HT1080 (cell line): ENCODE measurements around the gene FNDC4. TPM values are rescaled to one million over a fixed set of nuclear protein-coding genes. Genes with fewer than 3 reads are reported as not detected.

Experiments used
- small RNA-seq: library from RNA; depleted of rRNA; stranded (forward); fragments of <200 nt; gene quantifications from one replicate; pipeline ENCODE3, GENCODE V24; 2014
- total RNA-seq: library from RNA; depleted of rRNA; stranded (reverse); fragments of >200 nt; shearing (Covaris generic); gene quantifications from 2 replicates; pipeline ENCODE4 v1.2.3, GENCODE V29; 2014; rRNA removed

The FNDC4 gene
- total RNA-seq, 1 experiment from 2014 or later = 0.88 TPM

Small RNA genes lying within 50 kb of the gene (small RNA-seq; reads per million reads assigned to genes)
- not detected for gene RNU6-986P

Other genes with a start within 250 kb of the FNDC4 start
- gene SLC30A3, start 232.2 kb downstream of the FNDC4 start, total RNA-seq = 5.0 and 13.5 TPM in 2 replicates
- not detected in 2 replicates for gene DNAJC5G, start 219.8 kb downstream of the FNDC4 start, total RNA-seq
- 0.13 and 1.2 TPM in 2 replicates for gene TRIM54, start 212.8 kb downstream of the FNDC4 start, total RNA-seq
- 9.3 and 12.6 TPM in 2 replicates for gene UCN, start 186.8 kb downstream of the FNDC4 start, total RNA-seq
- gene MPV17, start 172.1 kb downstream of the FNDC4 start, total RNA-seq = 80.7 and 81.5 TPM in 2 replicates
- 52.9 and 72.5 TPM in 2 replicates for gene GTF3C2, start 138.4 kb downstream of the FNDC4 start, total RNA-seq
- gene EIF2B4, start 124.9 kb downstream of the FNDC4 start, total RNA-seq = 29.8 and 42.1 TPM in 2 replicates
- gene SNX17, start 124.6 kb downstream of the FNDC4 start, total RNA-seq = 122 and 140 TPM in 2 replicates
- gene ZNF513, start 114.5 kb downstream of the FNDC4 start, total RNA-seq = 2.4 and 3.1 TPM in 2 replicates
- gene PPM1G, start 85.6 kb downstream of the FNDC4 start, total RNA-seq = 208 and 219 TPM in 2 replicates
- 55.7 and 64.2 TPM in 2 replicates for gene NRBP1, start 66.6 kb downstream of the FNDC4 start, total RNA-seq
- gene KRTCAP3, start 52.8 kb downstream of the FNDC4 start, total RNA-seq = 0.34 and 0.50 TPM in 2 replicates
- 9.1 and 10.5 TPM in 2 replicates for gene IFT172, start 5.5 kb downstream of the FNDC4 start, total RNA-seq
- gene GCKR, start 1.6 kb upstream of the FNDC4 start, total RNA-seq = not detected in 2 replicates
- 25.2 and 26.7 TPM in 2 replicates for gene ZNF512, start 87.8 kb upstream of the FNDC4 start, total RNA-seq
- 0.88 and 1.2 TPM in 2 replicates for gene CCDC121, start 133.8 kb upstream of the FNDC4 start, total RNA-seq
- 42.3 and 52.9 TPM in 2 replicates for gene GPN1, start 133.8 kb upstream of the FNDC4 start, total RNA-seq
- 21.3 and 23.8 TPM in 2 replicates for gene SUPT7L, start 168.4 kb upstream of the FNDC4 start, total RNA-seq
- gene SLC4A1AP, start 168.7 kb upstream of the FNDC4 start, total RNA-seq = 22.6 and 26.1 TPM in 2 replicates